ENCODE data around the gene MRPS5. TPM values are rescaled to one million over a fixed set of nuclear protein-coding genes. Genes with fewer than 3 reads are reported as not detected.

Gene MRPS5
- polyA plus RNA-seq, 2 donors, result 46.5 to 52.9 TPM

GRCh38 chr2:95037384-95037839 is 84.2 kb downstream of the MRPS5 start:
- 81 to 89% methylated on average over 2 of the region's 2 CpGs for WGBS, 2 donors

GRCh38 chr2:95036596-95037383 is 84.8 kb downstream of the MRPS5 start:
- WGBS, 2 donors, result 85 to 91% methylated on average over 3 of the region's 3 CpGs
- Histone ChIP-seq H3K4me3 (ENCODE audit: low read depth in 1 of 2, low read length in 2 of 2) (no peak overlapping the region), H3K36me3 (ENCODE audit: control insufficient read depth in 2 of 2, insufficient read depth in 2 of 2, low read length in 1 of 2) (peaks cover 0 to 2% of the 10 kb centered on the region in 2 donors), H3K27me3 (ENCODE audit: control insufficient read depth in 1 of 2, insufficient read depth in 2 of 2, low read length in 2 of 2) (no peaks in the 10 kb centered on the region), H3K4me1 (ENCODE audit: control insufficient read depth in 2 of 2, insufficient read depth in 2 of 2, low read length in 1 of 2) (peaks cover 0 to 22% of the 10 kb centered on the region in 2 donors), H3K27ac (ENCODE audit: low read depth in 2 of 2, low read length in 1 of 2) (peak overlapping the region in 1 of 2 donors; percentile 5), H3K9me3 (ENCODE audit: control insufficient read depth in 2 of 2, insufficient read depth in 1 of 2, low read depth in 1 of 2, low read length in 1 of 2) (no peaks in the 10 kb centered on the region)

More at GRCh38 chr2:95037384-95037839, 84.2 kb downstream of the MRPS5 start:
- Histone ChIP-seq H3K27me3 (ENCODE audit: control insufficient read depth in 1 of 2, insufficient read depth in 2 of 2, low read length in 2 of 2) (no peaks in the 10 kb centered on the region), H3K4me3 (ENCODE audit: low read depth in 1 of 2, low read length in 2 of 2) (no peak overlapping the region), H3K36me3 (ENCODE audit: control insufficient read depth in 2 of 2, insufficient read depth in 2 of 2, low read length in 1 of 2) (peaks cover 0 to 2% of the 10 kb centered on the region in 2 donors), H3K27ac (ENCODE audit: low read depth in 2 of 2, low read length in 1 of 2) (no peak overlapping the region), H3K9me3 (ENCODE audit: control insufficient read depth in 2 of 2, insufficient read depth in 1 of 2, low read depth in 1 of 2, low read length in 1 of 2) (no peaks in the 10 kb centered on the region), H3K4me1 (ENCODE audit: control insufficient read depth in 2 of 2, insufficient read depth in 2 of 2, low read length in 1 of 2) (peaks cover 0 to 21% of the 10 kb centered on the region in 2 donors)

Other genes starting within 250 kb of the MRPS5 start
- 1,000 to 10,000 TPM; 1,481 to 3,581 TPM for gene MAL, start 96.1 kb downstream of the MRPS5 start, polyA plus RNA-seq
- 10 to 100 TPM in 1 of 2 donors, 1 to 10 TPM in 1; 4.4 to 11.6 TPM for gene ZNF514, start 38.0 kb upstream of the MRPS5 start, polyA plus RNA-seq
- gene ZNF2, start 44.0 kb upstream of the MRPS5 start, polyA plus RNA-seq, result 1 to 10 TPM in 1 of 2 donors, under 1 TPM in 1; 0.90 to 1.2 TPM
- gene ZNF892, start 85.7 kb upstream of the MRPS5 start, polyA plus RNA-seq, result under 1 TPM; 0.20 to 0.35 TPM
- gene PROM2, start 152.6 kb upstream of the MRPS5 start, polyA plus RNA-seq, result 10 to 100 TPM; 56.0 to 82.4 TPM
- 1 to 10 TPM; 2.0 to 2.2 TPM for gene KCNIP3, start 175.5 kb upstream of the MRPS5 start, polyA plus RNA-seq